Stimulated activated CD4-positive, alpha-beta T cell treated with anti-CD3 and anti-CD28 coated beads, TNF-alpha, amount 100 ng/mL, for 4 hours (primary cell): ENCODE data around the gene AXIN2.
"Not testable (repeated sequence)": the region's sequence is repeated elsewhere in the genome, so short reads cannot be mapped to it uniquely, and the experiment has no call there.

ENCODE experiments used
- DNase-seq, 3 experiments: peaks; one replicate each; pipeline ENCODE4 v3.0.0-alpha.2; 2020; ENCODE audit warnings: low read depth in 3 of 3

Gene AXIN2

DNA sequence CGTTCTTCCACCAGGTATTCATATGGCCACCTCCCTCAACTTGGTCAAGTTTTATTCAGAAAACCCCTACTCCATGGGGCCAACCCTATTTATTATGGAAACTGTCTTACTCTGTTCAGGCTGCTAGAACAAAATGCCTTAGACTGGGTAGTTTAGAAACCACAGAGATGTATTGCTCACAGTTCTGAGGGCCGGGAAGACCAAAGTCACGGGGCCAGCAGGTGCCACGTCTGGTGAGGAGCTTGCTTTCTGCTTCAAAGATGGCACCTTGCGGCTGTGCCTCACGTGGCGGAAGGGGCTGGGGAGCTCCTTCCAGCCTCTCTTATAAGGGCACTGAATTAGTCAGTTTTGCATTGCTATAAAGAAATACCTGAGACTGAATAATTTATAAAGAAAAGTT, 74.3 kb downstream of the AXIN2 start:
- no peak for DNase-seq

GRCh38 chr17:65485388-65486299, 75.8 kb downstream of the AXIN2 start:
- DNase-seq, result no peak

DNA sequence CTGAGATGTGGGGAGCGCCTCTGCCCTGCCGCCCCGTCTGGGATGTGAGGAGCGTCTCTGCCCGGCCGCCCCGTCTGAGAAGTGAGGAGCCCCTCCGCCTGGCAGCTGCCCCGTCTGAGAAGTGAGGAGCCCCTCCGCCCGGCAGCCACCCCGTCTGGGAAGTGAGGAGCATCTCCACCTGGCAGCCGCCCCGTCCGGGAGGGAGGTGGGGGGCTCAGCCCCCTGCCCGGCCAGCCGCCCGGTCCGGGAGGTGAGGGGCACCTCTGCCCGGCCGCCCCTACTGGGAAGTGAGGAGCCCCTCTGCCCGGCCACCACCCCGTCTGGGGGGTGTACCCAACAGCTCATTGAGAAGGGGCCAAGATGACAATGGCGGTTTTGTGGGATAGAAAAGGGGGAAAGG, 77.0 kb downstream of the AXIN2 start:
- not testable (repeated sequence) for DNase-seq

GRCh38 chr17:65483438-65483837, 78.0 kb downstream of the AXIN2 start:
- no peak for DNase-seq

DNA sequence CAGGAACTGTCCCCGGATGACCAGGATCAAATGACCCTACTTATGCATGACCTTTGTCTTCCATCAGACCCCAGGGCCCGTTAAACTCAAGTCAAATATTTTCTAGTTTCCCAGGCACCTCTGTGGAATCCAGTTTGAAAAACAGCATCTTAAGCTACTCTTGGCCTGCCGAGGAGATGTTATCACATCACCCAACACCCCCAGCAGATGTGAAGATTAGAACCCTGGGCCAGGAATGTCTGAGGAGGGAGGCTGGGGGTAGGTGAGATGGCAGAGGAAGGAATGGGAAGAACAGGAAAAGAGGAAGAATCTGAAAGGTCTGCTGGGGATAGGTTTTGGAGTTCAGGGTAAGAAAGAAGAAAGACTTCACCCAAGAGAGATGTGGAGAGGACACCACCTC, 79.2 kb downstream of the AXIN2 start:
- no peak for DNase-seq

DNA sequence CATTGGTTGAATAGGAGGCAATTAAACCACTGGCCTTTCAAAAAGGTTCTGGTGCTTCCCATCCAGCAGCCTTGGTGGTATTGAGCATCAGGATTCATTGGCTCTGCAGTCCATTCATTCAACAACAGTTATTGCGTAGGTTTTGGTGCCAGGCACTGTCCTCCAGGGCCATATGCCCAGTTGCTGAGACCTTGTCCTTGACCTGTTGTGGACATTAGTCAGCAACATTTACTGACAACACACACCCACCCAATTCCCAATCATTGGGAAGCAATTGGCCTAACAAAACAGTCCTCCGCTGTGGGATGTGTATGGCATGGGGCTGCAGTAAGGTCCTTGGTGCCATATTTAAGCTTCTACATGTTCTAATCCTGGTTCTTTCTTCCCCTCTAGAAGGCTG, 82.2 kb downstream of the AXIN2 start:
- no peak for DNase-seq
